AG04450 (cell line): ENCODE measurements around the gene FHIT. TPM values are rescaled to one million over a fixed set of nuclear protein-coding genes. Genes with fewer than 3 reads are reported as not detected.

Experiments
- CTCF ChIA-PET: fragments of 300-600, 350-600 bp; formaldehyde crosslinking; extraction: SDS; loops from one replicate; lab custom pipeline; 2022; ENCODE audit warnings: antibody characterized with exemption, inconsistent platforms; lab: Charles Lee
- POLR2A ChIA-PET: fragments of 350-600 bp; formaldehyde crosslinking; extraction: SDS; loops from one replicate; lab custom pipeline; 2021; ENCODE audit warnings: antibody characterized with exemption, inconsistent platforms; lab: Yijun Ruan, JAX
- DNase-seq: peaks from one replicate; pipeline ENCODE4 v3.0.0-alpha.2; 2011; ENCODE audit warnings: low read depth, low spot score
- H3K27ac ChIP-seq: one replicate; pipeline ENCODE4 v1.5.1; 2012; ENCODE audit warnings: low read depth, low read length, control low read depth
- H3K27me3 ChIP-seq: one replicate; pipeline ENCODE4 v1.6.0; 2012; ENCODE audit warnings: low read length; ENCODE audit not compliant: control insufficient read depth, insufficient read depth
- H3K4me3 ChIP-seq: 2 replicates; pipeline ENCODE4 v1.5.1; 2011; ENCODE audit warnings: mild to moderate bottlenecking, low read depth, low read length, control low read depth
- H3K9me3 ChIP-seq: 2 replicates; pipeline ENCODE4 v1.5.1; 2012; ENCODE audit warnings: low read length; ENCODE audit not compliant: control insufficient read depth, insufficient read depth
- CTCF ChIP-seq: IDR thresholded peaks from 2 replicates; pipeline ENCODE4 v1.5.1; 2011; ENCODE audit warnings: low read depth, low read length, control low read depth, inconsistent platforms
- polyA plus RNA-seq: library from polyadenylated mRNA; depleted of rRNA; stranded (reverse); fragments of >200 nt; gene quantifications from 2 replicates; pipeline ENCODE4 v1.2.3, GENCODE V29; 2011

FHIT gene
- polyA plus RNA-seq, 1 experiment = 0.17 TPM

DNA sequence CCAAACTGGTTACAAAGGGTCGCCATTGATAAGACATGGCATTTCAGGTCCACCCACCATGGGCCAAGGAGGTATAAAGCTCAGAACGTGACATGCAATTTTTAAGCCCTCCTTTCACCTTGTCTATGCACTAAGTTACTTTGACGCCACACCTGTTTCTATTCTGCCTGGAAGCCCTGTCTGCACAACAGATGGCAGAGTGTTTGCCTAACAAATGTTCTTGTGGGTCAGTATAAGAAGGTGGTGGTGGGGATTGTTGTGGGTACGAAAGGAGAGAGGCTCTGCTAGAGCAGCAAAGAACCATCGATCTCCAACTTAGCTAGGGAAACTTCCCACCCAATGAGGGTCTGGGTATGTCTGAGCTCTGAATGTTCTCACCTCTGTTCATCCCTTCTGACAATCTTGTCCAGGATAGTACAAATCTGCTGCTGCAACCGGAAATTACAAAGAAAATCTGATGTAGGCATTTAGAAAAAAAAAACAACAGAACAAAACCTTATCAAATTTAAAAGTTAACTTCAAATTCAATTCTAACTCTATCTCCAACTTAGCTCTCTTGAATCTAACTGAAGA is 1256.4 kb downstream of the FHIT start:
- H3K4me3 ChIP-seq = no peak overlapping the region
- DNase-seq = no peak
- POLR2A ChIA-PET = no interaction called here
- H3K27ac ChIP-seq = no peak overlapping the region
- CTCF ChIA-PET = no interaction called here
- no peaks in the 10 kb centered on the region for H3K9me3 ChIP-seq
- H3K27me3 ChIP-seq = no peaks in the 10 kb centered on the region
- no peak for TF ChIP-seq CTCF

GRCh38 chr3:59992578-59992977 is 1258.7 kb downstream of the FHIT start:
- no peak for DNase-seq
- no peaks in the 10 kb centered on the region for H3K9me3 ChIP-seq
- ChIA-PET POLR2A (no interaction called here), CTCF (no interaction called here)
- H3K4me3 ChIP-seq = no peak overlapping the region
- H3K27ac ChIP-seq = no peak overlapping the region
- H3K27me3 ChIP-seq = no peaks in the 10 kb centered on the region
- no peak for TF ChIP-seq CTCF

DNA sequence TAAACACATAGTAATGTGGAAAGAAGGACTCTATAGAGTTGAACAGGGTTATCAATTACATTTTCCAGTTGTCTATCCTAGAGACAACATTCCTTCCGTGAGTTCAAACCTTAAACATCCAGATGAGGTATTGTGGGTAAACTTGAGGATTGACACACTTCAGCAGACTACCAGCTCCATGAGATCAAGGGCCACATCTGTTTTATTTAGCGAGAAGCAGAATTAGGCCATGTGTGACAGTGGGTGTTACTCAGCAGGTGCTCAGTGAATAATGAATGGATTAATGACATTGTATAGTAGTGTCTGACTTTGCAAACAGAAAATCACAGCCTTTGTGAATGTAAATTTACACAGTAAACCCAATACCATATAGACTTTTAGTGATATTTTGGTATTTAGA is 1260.3 kb downstream of the FHIT start:
- no peak for DNase-seq
- Histone ChIP-seq H3K9me3 (no peaks in the 10 kb centered on the region), H3K4me3 (no peak overlapping the region), H3K27me3 (no peaks in the 10 kb centered on the region), H3K27ac (no peak overlapping the region)
- no peak for TF ChIP-seq CTCF
- ChIA-PET CTCF (no interaction called here), POLR2A (no interaction called here)

GRCh38 chr3:59982510-59982909 is 1268.7 kb downstream of the FHIT start:
- no peak overlapping the region for H3K27ac ChIP-seq
- CTCF ChIA-PET = no interaction called here
- POLR2A ChIA-PET = no interaction called here
- no peak overlapping the region for H3K4me3 ChIP-seq
- no peak for TF ChIP-seq CTCF
- no peaks in the 10 kb centered on the region for H3K27me3 ChIP-seq
- no peaks in the 10 kb centered on the region for H3K9me3 ChIP-seq
- no peak for DNase-seq

GRCh38 chr3:59981377-59981776 is 1269.9 kb downstream of the FHIT start:
- H3K9me3 ChIP-seq = no peaks in the 10 kb centered on the region
- TF ChIP-seq CTCF = no peak
- POLR2A ChIA-PET = no interaction called here
- CTCF ChIA-PET = no interaction called here
- no peak overlapping the region for H3K27ac ChIP-seq
- no peaks in the 10 kb centered on the region for H3K27me3 ChIP-seq
- no peak overlapping the region for H3K4me3 ChIP-seq
- DNase-seq = no peak
